DMS153 treated with DMSO at 0.1 percent for 48 hours (cell line): Measurements from ENCODE around the gene KISS1R.
"Not testable (repeated sequence)": the region's sequence is repeated elsewhere in the genome, so short reads cannot be mapped to it uniquely, and the experiment has no call there.

ENCODE experiments used
- DNase-seq: peaks from one replicate; lab custom pipeline; 2025; ENCODE audit not compliant: unreplicated experiment; lab: John Stamatoyannopoulos, UW

Gene KISS1R

DNA sequence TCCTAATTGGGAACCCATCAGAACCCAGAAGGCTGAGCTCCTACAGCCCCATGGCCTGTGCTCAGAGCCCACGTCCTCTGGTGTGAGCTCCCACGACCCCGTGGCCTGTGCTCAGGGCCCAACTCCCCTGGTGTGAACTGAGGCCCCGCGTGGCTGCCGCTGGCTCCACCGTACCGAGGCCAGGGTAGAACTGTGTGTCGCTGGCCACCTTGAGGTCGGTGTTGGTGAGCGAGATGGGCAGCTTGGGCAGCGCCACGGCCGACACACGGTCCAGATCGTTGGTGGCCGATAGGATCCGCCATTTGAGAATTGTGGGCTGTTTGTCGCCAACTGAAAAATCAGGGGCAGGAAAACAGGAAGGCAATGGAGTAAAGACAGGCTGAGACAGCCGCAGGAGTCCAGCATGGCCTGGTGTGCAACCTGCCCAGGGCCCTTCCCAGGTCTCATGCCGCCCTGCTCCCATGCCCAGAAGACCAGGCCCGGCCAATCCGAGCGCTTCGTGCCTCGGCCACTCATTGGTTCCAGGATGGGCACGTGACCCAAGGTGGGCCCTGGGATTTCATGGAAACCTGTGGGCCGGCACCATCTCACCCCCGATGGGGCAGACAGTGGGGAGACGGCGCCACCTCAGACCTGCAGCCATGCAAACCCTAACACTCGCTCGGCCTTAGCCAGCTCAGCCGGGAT, 35.6 kb upstream of the KISS1R start:
- DNase-seq: no peak

DNA sequence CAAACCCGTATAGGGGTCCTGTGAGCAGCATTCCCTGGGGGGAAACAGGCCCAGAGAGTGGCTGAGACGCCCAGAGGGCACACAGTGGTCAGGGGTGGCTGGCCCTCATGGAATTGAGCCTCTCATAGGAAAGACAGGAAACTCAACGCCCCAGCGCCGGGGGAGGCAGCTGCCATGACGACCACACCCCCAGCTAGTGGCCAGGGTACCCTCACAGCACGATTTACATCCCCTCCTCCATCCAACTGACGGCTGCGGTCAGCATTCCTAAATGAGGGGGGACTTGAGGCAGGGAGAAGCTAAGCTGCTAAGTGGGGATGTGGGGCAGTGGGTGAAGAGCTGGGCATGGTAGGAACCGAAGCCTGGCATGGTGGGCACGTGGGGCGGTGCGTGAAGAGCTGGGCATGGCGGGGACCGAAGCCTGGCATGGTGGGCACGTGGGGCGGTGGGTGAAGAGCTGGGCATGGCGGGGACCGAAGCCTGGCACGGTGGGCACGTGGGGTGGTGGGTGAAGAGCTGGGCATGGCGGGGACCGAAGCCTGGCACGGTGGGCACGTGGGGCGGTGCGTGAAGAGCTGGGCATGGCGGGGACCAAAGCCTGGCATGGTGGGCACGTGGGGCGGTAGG, 34.1 kb upstream of the KISS1R start:
- DNase-seq: no peak

DNA sequence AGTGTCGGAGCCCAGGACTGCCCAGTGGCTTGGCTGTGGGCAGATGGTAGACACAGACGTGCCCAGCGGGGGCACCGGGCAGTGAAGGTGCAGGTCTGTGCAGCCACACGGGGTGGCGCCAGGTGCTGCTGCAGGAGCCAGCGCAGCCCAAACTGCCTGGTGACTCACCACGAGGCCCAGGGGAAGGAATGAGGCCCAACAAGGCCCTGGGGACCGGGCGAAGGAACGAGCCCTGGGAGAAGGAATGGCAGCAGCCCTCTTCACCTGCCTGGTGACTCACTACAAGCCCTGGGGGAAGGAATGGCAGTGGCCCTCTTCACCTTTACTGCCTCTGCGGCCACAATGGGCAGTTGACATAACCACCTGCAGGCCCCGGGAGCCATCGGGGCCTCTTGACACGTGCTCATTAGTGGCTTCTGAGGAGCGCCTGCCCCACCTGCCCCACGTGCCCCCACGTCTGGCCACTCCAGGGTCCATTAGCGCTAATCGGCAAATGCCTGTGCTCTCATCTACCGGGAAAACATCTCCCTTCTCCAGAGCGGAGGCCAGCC, 33.4 kb upstream of the KISS1R start:
- DNase-seq: no peak

DNA sequence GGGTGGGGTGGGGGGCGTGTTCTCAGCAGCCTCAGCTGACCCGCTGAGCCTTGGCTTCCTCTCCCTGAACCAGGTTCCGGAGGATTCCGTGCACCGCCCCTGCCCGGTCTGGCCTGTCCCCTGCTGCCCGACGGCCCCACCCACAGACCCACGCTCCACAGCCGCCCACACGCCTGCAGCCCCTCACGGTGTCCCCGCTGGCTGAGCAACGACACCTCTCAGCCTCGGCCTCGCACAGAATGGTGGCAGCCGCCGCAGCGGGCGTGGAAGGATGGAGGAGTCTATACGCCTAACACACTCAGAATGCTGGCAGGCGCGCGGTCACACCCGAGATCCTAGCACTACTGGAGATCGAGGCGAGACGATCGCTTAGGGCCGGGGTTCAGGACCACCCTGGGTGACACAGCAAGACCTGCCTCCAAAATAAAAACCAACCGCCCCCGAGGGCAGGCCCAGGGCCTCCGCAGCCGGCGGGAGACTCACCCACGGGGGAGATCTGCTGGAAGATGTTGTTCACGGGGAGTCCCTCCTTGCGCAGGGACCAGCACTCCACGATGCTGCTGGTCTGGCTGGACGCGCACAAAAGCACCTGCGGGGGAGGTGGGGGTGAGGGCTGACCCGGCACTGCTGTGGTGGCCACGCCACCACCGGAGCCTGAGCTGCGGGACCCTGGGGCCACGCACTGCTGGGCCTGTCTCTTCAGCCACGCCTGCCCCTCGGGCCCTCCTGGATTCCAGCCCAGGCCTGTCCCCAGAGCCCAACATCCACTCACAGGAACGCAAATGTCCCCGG, 32.5 kb upstream of the KISS1R start:
- DNase-seq: no peak

DNA sequence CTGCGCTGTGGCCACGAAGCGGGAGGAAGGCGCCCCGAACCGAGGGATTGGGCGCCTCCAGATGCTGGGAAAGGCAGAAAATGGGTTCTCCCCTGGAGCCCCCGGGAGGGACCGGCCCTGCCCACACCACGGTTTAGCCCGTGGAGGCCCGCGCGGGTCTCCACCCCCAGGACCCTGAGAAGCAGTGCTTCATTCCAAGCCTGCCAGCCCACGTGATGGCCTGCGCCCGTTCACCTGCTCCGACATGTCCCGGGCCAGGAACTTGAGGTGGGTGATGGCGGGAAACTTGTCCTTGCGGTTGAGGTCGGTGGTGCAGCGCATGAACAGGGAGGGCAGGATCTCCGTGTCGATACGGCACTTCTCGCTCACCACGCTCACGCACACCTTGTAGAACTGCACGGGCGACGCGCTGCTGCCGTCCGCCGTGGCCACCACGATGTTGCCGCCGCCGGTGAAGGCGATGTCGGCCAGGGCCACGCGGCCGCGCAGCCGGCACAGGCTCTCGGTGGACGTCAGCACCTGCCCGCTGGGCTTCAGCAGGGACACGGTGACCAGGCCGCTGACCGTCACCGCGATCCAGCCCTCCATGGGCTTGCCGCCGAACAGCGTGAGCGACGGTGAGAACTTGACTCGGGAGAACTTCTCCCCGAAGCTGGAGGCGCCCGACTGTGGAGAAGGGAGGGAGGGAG, 31.5 kb upstream of the KISS1R start:
- no peak for DNase-seq

DNA sequence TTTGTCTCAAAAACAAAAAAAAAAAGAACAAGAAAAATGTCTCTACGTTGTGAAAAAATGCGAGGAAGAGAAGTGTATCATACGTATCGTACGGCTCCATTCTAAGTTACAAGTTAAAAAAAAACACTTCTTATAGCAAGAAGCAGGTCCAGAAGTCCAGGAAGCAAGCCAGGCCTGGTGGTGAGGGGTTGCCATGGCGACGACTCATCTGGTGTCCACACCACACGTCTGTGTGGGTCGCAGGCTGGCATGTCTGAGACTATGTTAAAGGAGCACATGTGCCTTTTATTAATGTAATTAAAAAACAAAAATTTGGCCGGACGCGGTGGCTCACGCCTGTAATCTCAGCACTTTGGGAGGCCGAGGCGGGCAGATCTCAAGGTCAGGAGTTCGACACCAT, 30.1 kb upstream of the KISS1R start:
- DNase-seq: no peak

DNA sequence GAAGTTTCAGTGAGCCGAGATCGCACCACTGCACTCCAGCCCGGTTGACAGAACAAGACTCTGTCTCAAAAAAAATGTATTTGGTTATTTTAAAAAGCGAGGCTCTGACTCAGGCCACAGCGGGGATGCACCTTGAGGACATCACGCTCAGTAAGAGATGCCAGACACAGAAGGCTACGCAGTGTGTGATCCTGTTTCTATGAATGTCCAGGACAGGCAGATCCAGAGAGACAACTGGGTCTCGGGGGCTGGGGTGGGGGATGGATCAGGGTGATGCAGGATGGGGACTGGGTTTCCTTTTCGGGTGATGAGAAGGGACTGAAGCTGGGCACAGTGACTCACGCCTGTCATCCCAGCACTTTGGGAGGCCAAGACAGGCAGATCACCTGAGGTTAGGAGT, 29.5 kb upstream of the KISS1R start:
- DNase-seq: no peak

DNA sequence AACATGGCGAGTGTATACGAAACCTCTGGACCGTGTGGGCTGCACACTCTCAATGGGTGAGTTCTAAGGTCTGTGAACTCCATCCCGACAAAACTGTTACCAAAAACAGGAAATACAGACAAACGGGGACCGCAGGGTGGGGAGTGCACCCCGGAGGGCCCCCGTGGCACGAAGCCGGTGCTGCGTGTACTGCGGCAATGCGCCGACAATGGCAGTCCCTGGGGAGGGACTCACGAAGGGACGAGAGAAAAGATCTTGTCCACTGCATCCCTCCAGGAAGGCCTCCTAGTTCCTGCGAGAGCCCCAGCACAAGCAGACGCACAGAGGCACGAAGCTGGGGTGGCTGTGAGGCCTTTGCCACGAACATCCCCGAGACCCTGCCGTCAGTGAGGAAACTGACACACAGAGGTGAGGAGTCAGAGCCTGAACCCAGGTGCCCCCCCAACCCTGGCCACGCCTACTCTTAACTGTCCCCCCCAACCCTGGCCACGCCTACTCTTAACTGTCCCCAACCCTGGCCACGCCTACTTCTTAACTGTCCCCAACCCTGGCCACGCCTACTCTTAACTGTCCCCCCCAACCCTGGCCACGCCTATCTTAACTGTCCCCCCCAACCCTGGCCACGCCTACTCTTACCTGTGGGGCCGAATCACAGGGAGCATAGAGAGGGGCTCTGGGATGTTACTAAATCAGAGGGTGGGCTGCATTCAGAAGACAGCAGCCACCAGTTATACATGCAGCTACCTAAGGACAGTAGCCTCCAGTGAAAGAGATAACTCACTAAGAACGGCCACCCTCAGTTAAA, 28.4 kb upstream of the KISS1R start:
- no peak for DNase-seq

DNA sequence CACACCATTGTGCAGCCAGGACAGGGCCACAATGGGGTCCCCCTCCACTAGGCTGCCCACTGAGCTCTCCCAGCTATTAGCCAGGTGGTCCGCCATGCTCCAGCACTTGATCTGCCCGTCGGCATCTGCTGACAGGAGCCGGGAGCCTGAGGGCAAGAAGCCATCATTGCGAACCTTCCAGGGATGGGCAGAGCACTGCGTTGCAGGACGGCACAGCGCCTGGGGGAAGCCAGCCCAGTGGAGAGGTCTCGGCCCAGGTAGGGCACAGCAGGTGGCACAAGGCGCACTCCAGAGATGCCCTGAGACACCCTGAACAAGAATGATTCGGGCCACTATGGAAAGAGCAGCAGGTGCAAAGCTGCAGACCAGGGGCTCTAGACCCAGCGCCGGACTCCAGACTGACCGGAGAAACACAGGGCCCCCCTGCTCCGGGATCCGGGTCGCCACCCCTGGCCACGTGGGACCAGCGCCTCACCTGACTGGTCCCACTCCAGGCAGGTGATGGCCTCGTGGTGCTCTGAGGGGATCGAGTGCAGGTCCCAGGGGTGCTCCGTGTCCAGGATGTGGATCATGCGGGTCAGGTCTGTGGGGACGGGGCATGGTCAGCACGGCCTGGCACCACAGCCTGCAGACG, 27.4 kb upstream of the KISS1R start:
- no peak for DNase-seq

DNA sequence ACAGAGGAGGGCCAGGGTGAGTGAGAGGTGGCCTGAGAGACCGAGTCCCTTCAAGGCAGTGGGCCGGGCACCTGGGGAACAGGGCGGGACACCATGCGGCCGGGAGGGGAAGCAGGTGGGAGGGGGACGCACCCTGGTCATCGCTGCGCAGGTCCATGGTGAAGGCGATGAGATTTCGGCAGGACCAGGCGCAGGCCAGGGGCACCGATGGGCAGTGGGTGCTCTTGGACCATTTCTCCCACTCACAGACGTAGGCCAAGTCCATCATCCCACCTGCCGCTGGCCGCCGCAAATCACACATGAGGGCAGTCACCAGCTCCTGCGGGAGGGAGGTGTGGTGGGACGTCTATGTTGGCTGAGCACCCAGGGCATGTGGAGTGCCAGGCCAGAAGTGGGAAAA, 26.3 kb upstream of the KISS1R start:
- DNase-seq: no peak

DNA sequence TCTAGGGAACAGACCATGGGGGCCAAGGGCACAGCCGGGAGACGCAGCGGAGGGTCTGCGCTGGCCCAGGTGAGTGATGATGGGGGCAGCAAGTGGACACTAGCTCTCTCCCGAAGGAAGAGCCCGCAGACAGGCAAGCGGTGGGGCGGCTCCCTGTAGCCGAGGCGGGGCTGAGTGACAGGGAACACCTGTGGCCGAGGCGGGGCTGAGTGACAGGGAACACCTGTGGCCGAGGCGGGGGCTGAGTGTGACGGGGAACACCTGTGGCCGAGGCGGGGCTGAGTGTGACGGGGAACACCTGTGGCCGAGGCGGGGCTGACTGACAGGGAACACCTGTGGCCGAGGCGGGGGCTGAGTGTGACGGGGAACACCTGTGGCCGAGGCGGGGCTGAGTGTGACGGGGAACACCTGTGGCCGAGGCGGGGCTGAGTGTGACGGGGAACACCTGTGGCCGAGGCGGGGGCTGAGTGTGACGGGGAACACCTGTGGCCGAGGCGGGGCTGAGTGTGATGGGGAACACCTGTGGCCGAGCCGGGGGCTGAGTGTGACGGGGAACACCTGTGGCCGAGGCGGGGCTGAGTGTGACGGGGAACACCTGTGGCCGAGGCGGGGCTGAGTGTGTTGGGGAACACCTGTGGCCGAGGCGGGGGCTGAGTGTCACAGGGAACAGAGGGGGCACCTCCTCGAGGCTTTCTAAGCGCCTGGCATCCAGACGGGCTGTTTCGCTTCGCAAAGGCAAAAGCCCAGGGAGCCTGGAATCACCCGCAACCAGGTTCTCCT, 25.5 kb upstream of the KISS1R start:
- not testable (repeated sequence) for DNase-seq

DNA sequence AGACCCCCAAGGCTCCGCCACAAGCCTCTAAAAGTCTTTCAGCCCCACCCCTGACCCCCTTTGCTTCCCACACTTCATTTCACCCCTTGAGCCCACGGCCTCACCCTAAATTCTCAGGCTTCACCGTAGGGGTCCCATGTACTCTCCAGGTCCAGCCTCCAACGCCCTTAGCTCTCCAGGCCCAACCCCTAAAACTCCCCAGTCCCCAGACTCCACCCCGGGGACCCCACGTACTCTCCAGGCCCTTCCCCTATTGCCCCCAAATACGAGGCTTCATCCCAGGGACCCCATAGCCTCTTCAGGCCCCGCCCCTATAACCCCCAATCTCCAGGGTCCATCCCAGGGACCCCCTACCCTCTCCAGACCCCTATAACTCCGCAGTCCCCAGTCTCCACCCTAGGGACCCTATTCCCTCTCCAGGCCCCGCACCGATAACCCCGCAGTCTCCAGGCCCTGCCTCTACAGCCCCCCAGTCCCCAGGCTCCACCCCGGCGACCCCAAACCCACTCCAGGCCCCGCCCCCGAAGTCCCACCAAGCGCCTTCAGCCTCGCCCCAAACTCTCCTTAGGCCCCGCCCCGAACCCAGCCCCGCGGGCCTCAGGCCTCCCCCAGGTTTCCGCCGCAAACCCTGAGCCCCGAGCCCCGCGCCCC, 24.8 kb upstream of the KISS1R start:
- no peak for DNase-seq

DNA sequence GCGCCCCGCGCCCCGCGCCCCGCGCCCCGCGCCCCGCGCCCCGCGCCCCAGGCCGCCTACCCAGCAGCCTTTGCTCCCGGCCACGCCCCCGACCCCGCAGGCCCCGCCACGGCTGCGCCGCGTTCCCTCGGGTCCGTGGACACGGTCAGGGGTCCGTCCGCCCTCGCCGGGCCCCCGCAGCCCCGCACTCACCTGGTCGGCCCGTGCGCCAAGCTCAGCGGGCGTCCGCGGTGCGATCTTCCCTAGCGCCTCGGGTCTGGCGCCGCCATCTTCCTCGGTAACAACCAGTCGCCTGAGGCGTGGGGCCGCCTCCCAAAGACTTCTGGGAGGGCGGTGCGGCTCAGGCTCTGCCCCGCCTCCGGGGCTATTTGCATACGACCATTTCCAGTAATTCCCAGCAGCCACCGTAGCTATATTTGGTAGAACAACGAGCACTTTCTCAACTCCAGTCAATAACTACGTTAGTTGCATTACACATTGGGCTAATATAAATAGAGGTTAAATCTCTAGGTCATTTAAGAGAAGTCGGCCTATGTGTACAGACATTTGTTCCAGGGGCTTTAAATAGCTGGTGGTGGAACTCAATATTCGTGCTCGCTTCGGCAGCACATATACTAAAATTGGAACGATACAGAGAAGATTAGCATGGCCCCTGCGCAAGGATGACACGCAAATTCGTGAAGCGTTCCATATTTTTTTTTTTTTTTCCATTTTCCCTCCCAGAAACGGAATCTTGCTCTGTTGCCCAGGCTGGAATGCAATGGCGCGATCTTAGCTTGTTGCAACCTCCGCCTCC, 24.0 kb upstream of the KISS1R start, which contains the start of the genes MED16 and RNU6-9:
TSS of gene MED16 (minus strand) at position 294 of the 796 bp plus-strand sequence. CDS start 2,056 bp downstream, outside the sequence.
TSS of gene RNU6-9 (plus strand) at position 591 of the 796 bp plus-strand sequence.
- peak; percentile 28 for DNase-seq

DNA sequence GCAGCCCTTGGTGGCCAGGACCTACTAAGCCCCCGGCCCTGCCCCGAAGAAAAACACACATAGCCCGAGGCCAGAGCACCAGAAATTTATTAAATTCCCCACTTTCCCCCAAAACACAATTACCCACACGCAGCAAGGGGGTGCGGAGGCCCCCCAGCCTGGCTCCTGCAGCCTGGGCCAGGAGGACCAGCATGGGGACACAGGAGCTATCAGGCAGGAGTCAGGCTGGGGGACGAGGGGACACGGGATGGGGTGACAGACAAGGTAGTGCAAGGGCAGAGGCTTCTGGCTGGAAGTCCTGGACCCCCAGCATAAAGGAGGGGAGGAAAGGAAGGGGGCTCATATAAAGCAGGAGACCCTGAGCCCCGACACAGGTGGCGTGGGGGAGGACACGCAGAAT, 20.7 kb upstream of the KISS1R start:
- DNase-seq: no peak

DNA sequence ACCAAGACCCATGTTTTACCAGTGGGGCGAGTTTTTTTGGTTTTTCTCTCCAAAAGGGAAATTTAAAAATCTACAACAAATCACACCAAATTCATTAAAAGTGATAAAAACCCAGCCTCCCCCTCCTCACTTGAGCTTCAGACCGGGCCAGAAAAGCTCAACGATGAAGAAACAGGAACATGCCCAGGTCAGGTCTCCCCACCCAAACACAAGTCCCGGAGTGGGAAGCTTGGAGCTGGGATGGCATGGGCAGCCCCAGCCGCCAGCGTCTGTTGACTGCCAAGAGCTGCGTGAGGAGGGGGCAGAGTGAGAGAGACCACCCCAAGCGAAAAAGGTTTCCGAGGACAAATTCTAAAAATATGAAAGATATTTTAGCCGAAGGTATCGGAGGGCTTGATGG, 20.1 kb upstream of the KISS1R start:
- no peak for DNase-seq

DNA sequence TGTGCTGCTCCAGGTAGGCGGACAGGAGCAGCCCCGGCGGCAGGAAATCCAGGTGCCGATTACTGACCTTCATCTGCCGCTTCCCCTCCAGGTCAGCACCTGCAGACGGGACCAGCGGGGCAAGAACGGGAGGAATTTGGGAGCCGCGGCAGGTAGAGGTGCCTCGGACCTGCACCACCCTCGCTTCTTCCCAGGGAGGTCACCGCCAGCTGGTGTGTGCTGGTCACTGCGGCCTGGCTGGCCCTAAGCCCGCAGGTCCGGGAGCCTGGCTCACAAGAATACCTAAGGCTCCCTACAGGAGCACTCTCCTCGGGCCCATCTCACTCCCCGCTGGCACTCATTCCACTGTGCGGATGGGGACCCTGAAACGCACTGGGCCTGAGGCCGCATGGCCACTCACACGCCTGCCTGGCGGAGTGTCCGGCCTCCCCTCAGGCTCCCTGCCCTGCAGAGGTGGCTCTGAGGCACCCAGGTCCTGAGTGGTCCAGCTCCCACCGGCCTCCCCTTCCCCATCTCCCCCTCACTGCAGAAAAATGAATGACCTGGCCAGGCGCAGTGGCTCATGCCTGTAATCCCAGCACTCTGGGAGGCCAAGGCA, 19.6 kb upstream of the KISS1R start:
- DNase-seq: no peak

DNA sequence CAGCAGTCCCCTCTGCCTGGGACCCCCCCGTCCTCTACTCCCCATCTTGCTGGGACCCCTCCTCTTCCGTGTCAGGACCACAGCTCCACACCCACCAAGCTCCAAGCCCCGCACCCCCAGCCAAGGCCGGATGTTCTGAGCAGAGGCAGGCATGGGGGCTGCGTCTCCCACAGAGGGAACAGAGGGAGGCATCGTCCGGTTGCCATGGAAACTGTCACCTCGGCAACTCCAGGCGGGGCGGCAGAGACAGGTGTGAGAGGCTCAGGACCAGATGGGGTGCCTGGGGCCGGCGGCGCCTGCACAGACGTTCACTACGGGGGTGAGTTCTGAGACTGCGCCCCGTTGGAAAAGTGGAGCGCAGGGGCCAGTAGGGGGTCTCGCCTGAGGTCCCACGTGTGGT, 18.5 kb upstream of the KISS1R start:
- no peak for DNase-seq
